GM21447 (cell line): ENCODE data around the gene EPHA4.

Source experiments
- ATAC-seq: cut with Tn5 transposase; IDR thresholded peaks from one replicate; pipeline ENCODE4 v1.9.1; 2021; ENCODE audit not compliant: unreplicated experiment

The EPHA4 gene

DNA sequence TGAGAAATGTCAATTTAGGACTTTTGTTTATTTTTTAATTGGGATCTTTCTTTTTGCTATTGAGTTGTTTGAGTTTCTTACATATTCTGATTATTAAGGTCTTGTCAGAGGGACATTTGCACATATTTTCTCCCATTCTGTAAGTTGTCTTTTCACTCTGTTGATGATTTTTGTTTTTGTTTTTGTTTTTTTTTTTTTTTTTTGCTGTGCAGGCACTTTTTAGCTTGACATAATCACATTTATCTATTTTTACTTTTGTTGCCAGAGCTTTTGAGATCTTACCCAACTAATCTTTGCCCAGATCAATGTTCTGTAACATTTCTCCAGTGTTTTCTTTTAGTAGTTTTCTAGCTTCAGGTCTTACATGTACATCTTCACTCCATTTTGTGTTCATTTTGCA, 166.6 kb downstream of the EPHA4 start:
- ATAC-seq, result no peak

DNA sequence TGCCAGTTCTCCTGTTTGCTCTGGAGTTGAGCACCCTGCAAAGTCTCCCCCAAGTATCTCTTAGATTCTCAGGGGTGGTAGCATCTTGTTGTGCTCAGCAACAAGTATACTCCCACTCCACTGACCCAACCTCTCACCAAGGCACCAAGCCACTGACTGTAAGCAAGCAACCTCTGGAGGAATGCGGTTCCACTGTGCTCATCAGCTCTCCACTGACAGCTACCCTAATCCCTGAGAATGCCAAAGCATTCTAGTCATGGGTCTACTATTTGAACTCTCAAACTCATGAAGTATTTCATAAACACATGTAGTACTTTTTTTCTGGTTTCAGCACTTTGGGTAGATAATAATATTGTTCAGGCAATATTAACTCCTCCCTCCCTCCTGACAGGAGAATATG, 170.0 kb downstream of the EPHA4 start:
- no peak for ATAC-seq

DNA sequence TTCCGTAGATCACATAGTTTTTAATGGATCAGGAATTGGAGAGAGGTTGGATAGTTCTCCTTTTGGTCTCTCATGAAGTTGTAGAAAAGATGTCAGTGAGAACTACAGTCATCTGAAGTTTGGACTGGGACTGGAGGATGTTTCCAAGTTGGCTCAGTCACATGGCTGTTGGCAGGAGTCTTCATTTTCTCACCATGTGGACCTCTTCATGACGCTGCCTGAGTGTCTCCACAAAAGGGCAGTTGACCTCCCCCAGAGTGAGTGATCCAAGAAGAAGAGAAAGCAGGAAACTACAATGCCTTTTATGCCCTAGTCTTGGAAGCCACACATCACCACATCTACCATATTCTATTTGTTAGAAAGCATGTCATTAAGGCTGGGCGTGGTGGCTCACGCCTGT, 171.7 kb downstream of the EPHA4 start:
- ATAC-seq, result no peak

DNA sequence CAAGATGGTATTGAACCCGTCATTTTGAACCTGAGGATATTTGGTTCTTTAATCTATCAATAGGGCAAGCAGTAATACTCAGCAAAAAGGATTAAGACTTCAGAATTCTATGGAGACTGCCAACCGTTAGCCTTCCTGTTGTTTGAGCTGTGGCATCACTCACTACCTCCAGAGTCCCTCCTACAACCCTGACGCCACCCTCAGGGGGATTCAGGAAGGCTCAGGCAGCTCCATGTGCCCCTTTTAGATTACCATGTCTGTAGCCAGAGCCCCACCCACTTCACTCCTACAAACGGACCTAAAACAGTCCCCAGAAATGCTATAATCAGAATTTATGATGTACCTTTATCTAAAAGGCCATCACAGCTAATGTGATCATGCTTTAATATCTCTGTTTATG, 172.9 kb downstream of the EPHA4 start:
- no peak for ATAC-seq

DNA sequence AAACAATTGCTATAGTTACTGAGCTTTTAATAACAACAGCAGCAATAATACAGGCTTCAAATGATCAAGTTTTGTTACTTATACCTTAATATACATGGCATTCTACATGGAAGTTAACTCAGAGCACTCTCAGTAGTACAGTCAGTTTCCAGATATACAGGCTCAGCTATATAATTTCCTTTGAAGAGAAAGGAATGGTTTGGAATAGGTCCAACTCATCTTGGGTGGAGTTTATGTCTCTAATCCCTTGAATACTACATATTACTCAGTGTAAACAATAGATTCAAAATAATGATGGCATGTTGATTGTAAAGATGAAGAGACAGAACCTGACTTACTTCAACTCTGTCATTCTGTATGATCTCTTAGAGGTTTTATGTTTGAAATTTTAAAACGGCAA, 174.9 kb downstream of the EPHA4 start:
- no peak for ATAC-seq

DNA sequence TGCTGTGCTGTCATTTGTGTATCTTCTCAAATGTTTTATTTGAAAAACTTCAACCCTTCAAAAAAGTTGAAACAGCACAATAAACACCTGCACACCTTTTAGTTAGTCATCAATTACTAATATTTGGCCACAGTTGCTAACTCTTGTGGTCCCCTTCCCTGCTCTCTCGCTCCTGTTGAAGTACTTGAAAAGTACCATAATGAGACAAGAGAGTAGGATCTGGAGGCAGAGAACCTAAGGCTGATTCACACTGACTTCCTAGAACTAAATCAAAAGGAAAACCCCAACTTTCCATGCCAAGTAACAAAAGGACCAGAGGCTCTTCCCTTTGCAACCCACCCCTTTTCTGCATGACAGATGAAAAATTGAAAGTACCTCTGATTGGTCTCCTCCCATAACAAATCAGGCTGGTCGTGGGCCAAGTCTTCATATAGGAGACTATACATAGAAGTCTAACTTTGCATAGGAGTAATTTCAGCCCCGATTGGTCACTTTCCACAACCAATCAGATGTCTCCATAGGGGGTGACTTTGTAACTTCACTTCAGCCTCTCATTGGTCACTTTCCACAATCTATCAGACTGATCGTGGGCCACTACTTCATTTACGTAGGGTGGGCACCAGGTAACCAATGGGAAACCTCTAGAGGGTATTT, 179.7 kb downstream of the EPHA4 start:
- no peak for ATAC-seq

DNA sequence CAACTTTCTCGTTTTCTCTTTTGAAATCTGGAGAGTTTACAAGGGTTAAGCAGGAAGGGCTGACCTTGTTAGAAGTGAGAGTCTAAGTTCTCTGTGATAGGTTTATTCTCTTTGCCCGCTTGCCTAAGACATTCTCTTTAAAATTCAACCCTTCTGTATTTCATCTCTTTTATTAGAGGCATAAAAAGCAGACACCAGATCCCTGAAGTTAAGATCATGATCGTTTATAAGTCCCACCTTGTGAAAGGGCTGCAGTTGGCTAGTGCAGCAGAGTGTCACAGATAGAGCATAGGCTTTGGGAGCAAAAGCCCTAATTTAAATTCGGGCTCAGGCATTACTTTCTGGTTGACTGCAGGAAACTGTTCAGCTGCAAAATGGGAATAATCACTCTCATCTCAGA, 181.2 kb downstream of the EPHA4 start:
- no peak for ATAC-seq

DNA sequence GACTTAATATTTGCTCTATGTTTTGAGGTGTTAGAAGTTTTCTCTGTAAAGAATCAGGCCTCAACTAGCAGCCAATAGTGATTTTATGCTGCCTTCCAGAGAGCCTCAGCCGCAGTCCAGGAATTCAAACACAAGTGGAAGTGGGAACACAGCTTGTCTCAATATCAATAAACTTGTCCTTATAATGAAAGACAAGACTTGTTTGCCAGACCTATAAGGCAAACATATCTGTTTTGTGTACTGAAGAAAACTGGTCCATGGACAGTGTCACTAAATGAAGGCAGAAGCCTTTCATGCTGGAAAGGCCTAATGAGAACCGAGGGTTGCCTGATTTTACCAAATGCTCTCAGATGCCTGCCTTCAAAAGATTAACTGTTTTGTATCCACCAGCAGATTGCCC, 182.2 kb downstream of the EPHA4 start:
- ATAC-seq, result no peak

DNA sequence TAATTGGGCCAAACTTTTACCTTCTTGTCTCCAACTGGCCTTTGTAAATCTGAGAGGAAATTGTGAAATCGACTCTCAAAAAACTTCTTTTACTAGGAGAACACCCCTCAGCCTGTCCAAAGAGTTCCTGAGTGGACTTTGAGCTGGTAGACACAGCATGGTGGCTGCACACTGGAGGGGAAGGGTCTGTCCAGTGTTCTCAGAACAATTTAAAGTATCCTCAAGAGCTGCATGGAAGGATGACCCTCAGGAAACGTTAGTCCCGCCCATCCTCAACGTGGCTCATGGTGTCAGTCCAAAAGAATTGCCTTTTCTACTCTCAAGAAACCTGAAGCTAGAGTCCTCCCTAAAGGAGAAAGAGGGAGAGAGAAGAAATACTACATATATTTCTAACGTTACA, 182.7 kb downstream of the EPHA4 start:
- ATAC-seq, result no peak

DNA sequence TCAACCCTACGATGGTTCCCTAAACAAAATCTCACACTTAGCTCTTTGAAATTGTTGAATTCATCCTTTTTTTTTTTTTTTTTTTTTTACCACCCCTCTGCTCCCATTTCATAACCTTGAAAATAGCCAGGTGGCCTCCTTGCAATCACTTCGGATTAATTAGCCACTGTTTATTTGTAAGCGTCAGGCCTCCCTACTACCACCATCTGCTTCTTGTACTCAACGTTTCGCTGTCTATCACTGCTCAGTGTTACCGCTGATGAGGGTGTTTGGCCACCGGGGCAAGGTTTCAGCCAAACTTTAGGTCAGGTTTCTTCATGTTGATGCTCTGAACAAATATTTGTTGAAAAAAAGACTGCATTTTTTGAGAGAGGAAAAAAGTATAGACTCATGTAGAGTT, 183.2 kb downstream of the EPHA4 start:
- no peak for ATAC-seq

DNA sequence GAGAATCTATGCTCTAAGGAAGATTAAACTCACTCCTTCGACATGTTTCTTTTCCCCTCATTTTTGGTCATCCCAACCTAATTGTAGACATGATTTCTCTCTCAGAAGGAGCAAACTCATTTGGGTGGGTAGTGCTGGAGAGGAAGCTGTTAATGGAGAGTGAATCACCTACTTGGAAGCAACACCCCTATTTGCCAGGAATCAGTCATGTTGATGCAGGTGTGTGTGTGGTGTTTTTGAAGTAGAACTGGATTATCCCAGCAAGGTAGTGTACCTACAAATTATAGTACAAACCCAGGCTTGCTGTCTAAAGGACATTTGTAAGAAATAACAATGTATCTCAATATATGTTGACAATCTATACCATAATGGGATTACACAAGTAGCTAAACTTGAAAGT, 186.4 kb downstream of the EPHA4 start:
- no peak for ATAC-seq

DNA sequence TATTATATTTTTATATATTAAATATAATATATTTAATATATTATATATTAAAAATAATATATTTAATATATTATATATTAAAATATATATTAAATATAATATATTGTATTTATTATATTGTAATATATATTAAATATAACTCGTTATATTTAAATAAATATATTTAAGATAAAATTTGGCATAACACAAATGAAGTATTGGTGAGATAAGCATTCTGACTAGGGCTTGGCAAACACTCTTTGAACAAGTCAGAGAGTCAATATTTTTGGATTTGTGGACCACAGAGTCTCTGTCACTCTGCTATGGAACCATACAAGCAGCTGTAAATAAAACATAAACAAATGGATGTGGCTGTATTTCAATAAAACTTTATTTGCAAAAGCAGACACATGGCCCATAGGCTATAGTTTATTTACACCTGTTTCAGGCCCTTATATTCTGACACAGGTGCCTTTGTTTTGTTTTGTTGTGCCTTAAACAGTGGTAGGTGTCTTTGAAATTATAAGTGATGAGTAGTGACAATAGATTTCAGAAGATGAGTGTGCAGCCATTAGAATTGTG, 190.1 kb downstream of the EPHA4 start:
- ATAC-seq, result no peak

DNA sequence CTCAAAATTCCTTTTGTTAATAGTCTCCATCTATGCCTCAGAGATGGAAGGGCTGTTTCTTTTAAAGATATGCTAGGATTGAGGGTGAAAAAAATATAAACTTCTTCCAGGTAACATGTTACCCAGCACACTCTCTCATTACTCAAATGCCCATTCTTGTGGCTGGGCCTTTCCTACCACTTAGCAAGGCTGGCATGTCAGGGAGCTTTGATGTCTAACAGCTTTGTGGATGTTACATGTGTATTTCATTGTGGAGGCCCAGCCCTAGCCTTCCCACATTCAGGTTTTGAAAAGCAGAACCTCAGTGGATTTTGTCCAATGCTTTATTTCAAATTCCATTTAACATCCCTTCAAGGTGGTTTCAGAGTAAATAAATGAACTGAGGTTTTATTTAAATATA, 191.4 kb downstream of the EPHA4 start:
- no peak for ATAC-seq

DNA sequence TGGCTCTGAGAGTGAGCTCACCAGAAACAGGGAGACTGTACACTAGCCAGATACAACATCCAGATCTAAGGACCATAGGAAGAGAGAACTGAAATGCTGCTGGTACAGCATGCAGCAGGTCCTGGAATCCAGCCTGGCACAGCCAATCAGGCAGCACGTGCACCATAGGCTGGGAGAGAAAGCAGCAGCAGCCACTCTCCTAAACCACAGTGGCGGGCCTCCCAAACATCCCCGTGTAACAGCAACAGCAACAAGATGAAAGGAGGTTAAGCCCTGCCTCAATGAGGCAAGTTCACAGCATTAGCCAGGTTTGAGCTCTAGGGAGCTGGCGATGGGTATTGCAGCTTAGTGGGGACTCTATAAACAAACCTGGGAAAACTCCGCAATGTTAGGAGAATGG, 192.0 kb downstream of the EPHA4 start:
- ATAC-seq, result no peak

DNA sequence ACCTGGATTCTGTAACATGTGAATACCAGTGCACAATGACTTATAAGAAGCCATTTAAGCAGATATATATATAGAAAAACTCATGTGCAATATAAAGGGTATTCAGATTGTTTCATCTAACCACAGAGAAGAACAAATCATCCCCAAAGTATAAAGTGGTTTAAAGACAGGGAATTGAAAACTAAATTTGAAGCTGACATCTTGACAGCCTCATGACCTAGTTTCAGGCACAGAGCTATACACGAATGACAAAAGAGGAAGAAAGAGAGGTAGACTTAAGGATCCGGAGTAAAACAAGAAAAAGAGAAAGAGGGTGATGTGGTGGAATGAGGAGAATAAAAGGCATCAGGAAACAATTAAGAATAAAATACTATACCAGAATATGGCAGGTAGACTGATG, 194.5 kb downstream of the EPHA4 start:
- no peak for ATAC-seq

DNA sequence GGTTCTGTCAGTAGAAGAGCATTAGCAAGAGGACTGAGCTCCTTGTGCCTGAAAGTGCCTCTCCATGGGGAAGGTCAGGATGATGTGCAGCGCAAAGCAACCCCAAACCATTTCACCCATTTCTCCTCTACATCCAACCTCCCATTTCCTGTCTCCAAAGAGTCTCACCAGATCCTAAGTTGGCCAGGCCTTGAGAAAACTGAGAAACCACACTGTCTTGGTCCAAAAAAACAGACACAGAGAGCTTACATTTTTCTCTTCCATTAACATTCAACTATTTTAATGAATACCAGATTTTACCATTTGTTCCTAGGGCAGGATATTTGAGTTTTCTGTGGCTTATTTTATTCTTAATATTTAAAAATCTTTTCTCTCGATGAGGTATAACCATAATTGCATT, 195.0 kb downstream of the EPHA4 start:
- ATAC-seq, result no peak

DNA sequence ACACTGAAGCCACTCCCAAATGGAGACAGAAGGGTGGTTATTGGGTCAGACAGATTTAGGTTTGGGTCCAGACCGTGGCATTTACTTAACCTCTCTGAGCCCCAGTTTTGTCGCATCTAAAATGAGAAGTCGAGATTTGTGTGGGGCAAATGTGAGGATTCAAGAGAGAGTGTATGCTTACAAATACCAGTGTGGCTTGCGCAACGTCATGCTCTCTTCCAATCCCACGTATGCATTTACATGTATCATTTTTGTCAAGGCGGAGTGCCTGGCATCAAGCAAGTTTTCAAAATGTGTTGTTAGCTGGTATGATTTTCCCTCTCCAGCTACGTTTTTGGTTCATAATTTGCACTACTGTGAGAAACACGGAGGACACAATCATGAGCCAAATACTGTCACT, 197.9 kb downstream of the EPHA4 start:
- ATAC-seq, result no peak

DNA sequence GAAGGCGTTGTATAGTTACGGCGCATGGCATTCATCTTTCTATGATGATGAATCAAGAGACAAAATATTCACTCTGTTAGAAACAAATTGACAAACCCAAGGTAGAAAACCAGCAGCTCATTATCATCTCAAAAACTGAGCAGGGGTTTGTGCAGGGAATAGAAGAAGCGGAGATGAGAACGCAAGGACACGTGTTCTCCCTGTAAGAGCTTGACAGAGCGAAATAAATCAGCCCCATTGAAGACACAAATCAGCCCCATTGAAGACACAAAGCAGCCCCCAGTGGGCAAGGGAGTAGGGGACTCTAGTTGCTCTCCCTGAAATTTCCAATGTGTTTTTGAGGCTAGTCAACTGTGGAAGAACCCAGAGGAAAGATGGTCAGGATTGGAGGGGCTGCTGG, 199.2 kb downstream of the EPHA4 start:
- no peak for ATAC-seq

DNA sequence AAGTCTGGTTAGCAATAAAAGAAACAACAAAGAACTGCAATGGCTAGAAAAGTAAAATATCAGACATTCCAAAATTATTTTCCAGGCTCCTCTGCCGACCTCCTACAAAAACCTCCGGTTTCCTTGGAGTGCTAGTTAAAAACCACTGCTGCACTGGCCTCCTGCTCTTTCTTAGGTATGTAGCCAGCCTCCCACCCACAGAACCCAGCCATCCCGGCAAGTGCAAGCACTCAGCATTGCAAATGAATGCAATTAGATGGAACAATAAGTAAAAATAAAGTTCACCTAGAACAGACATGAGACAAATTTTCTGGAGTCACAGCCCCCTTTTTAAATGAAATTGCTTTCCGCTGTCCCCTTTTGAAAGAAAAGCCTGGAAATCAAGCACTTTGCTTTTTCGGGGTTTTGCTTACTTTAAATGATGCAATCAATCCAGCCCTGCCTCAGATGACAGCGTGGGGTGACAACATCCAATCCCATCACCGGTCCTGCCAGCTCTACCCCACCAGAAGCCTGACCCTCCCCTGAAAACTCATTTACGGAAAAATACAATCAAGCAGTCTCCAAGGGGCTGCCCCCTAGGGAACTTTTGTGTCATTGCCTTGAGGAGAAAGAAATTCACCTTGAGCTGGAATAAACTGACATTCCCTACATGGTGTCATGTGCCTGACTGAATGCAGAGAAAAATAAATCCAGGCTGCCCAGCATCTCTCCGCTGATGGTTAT, 199.8 kb downstream of the EPHA4 start:
- no peak for ATAC-seq

DNA sequence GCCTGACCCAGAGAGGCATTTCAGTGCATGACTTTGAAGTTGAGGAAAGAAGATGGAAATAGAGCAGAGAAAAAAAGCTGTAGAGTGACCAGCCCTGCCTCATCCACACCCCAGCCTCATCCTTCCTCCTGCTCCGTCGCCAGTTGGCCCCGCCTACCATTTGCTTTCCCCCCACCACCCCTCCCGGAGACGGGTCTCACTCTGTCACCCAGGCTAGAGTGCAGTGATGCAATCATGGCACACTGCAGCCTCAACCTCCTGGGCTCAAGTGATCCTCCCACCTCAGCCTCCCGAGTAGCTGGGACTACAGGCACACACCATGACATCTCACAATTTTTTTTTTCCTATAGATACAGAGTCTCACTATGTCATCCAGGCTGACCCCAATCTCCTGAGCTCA, 200.8 kb downstream of the EPHA4 start:
- no peak for ATAC-seq

DNA sequence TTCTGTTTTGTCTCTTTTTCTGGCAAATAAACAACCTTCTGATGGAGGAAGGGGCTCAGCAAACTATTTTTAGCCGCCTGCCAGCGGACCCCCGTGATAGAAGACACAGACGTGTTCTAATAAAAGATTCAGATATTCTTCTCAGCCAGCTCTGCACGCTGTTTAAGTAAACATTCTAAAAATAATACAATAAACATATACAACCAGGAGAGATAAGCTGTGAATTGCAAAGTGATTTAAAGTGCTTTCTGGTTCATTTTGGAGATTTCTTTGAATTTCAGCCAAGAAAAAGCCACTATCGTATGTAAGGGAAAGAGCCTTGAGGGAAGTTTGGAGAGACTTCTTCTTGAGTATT, 201.3 kb downstream of the EPHA4 start:
- no peak for ATAC-seq

DNA sequence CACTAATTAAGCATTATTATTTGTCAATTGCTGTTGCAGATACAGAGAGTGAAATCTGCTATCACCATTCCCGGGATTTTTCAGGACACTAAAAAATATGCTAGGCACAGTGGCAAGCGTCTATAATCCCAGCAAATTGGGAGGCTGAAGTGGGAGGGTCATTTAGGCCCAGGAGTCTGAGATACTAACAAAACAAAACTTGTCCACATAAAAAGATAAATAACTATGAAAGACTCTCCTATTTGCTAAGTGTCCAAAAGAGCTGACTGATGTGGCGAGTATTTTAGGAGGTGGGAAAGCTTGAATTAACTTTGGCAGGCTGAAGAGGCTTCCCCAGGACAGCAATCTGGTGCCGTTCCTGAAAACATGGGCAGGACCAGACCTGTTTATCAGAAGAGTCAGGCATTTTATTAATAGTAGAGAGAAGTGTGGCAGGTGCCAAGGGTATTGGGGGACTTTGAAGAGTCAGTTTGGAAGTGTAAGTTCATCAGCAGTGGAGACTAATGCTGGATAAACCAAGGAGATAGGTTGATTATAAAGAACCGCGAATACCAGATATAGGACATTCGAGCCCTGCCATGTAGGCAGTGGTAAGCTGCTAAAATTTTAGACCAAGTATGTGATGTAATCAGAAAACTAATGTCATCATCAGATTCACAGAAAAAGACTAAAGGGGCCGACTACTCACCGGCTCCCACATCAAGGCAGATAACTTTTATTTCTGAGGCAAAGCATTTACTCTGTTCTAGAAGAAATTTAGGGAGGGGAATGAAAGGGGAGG, 201.8 kb downstream of the EPHA4 start:
- ATAC-seq, result no peak
